ENCODE data around the gene ESYT2. TPM values are rescaled to one million over a fixed set of nuclear protein-coding genes. Genes with fewer than 3 reads are reported as not detected.

Gene ESYT2
- total RNA-seq, 1 experiment from 2014 or later, result 78.6 TPM

- no peak overlapping the region for H3K27ac Mint-ChIP-seq (ENCODE audit: low read depth, unreplicated experiment)
- intact Hi-C loops (cut with micrococcal nuclease), result no loop called here
- BruUV-seq (replicated peaks), result no TSS peak
These were observed 21.3 kb upstream of the ESYT2 start for GRCh38 chr7:158850545-158851102.

GRCh38 chr7:158849768-158850544 is 20.6 kb upstream of the ESYT2 start:
- no peak overlapping the region for H3K27ac Mint-ChIP-seq (ENCODE audit: low read depth, unreplicated experiment)
- POLR2A ChIA-PET, result interaction anchor here (0.6 kb wide), 1 partner anchor 31 kb away, joined by 3 read pairs; no protein-coding TSS in a partner anchor
- intact Hi-C loops (cut with micrococcal nuclease), result no loop called here
- H3K4me3 Mint-ChIP-seq (ENCODE audit: unreplicated experiment), result no peak overlapping the region
- no TSS peak for BruUV-seq (replicated peaks)
- H3K4me1 Mint-ChIP-seq (ENCODE audit: insufficient read depth, unreplicated experiment), result no peaks in the 10 kb centered on the region
- H3K36me3 Mint-ChIP-seq (ENCODE audit: insufficient read depth, unreplicated experiment), result no peaks in the 10 kb centered on the region
- H3K27me3 Mint-ChIP-seq (ENCODE audit: insufficient read depth, unreplicated experiment), result no peaks in the 10 kb centered on the region
- H3K9me3 Mint-ChIP-seq (ENCODE audit: unreplicated experiment), result no peaks in the 10 kb centered on the region
- no peak for DNase-seq (ENCODE audit: unreplicated experiment)
- TF ChIP-seq CTCF (IDR thresholded peaks at IDR 0.05; ENCODE audit: unreplicated experiment), result no peak
- CTCF ChIA-PET, result interaction anchor here (0.8 kb wide), 1 partner anchor 18 kb away, joined by 3 read pairs; no protein-coding TSS in a partner anchor

More at GRCh38 chr7:158850545-158851102, 21.3 kb upstream of the ESYT2 start:
- no peaks in the 10 kb centered on the region for H3K4me1 Mint-ChIP-seq (ENCODE audit: insufficient read depth, unreplicated experiment)
- CTCF ChIA-PET, result interaction anchor here (0.7 to 1.0 kb wide), 3 partner anchors 19 to 82 kb away, joined by 3 read pairs; no protein-coding TSS in a partner anchor
- POLR2A ChIA-PET, result interaction anchor here (0.6 kb wide), 1 partner anchor 32 kb away, joined by 3 read pairs; no protein-coding TSS in a partner anchor
- no peak for TF ChIP-seq CTCF (IDR thresholded peaks at IDR 0.05; ENCODE audit: unreplicated experiment)
- H3K9me3 Mint-ChIP-seq (ENCODE audit: unreplicated experiment), result no peaks in the 10 kb centered on the region
- no peak for DNase-seq (ENCODE audit: unreplicated experiment)
- H3K36me3 Mint-ChIP-seq (ENCODE audit: insufficient read depth, unreplicated experiment), result no peaks in the 10 kb centered on the region
- no peak overlapping the region for H3K4me3 Mint-ChIP-seq (ENCODE audit: unreplicated experiment)
- H3K27me3 Mint-ChIP-seq (ENCODE audit: insufficient read depth, unreplicated experiment), result no peaks in the 10 kb centered on the region

GRCh38 chr7:158849442-158849767 is 20.1 kb upstream of the ESYT2 start:
- Mint-ChIP-seq H3K4me1 (ENCODE audit: insufficient read depth, unreplicated experiment) (no peaks in the 10 kb centered on the region), H3K4me3 (ENCODE audit: unreplicated experiment) (no peak overlapping the region), H3K9me3 (ENCODE audit: unreplicated experiment) (no peaks in the 10 kb centered on the region), H3K27me3 (ENCODE audit: insufficient read depth, unreplicated experiment) (no peaks in the 10 kb centered on the region), H3K36me3 (ENCODE audit: insufficient read depth, unreplicated experiment) (no peaks in the 10 kb centered on the region), H3K27ac (ENCODE audit: low read depth, unreplicated experiment) (no peak overlapping the region)
- no peak for TF ChIP-seq CTCF (IDR thresholded peaks at IDR 0.05; ENCODE audit: unreplicated experiment)
- intact Hi-C loops (cut with micrococcal nuclease), result no loop called here
- ChIA-PET POLR2A (interaction anchor here (0.7 kb wide), 1 partner anchor 8 kb away, joined by 3 read pairs; no protein-coding TSS in a partner anchor), CTCF (no interaction called here)
- no TSS peak for BruUV-seq (replicated peaks)
- no peak for DNase-seq (ENCODE audit: unreplicated experiment)

- no peak for DNase-seq (ENCODE audit: unreplicated experiment)
- ChIA-PET POLR2A (interaction anchor here (0.9 to 1.3 kb wide), 3 partner anchors 8 to 27 kb away, joined by 3 to 5 read pairs (median 4); no protein-coding TSS in a partner anchor), CTCF (interaction anchor here (0.7 to 1.4 kb wide), 3 partner anchors 10 to 26 kb away, joined by 3 to 4 read pairs (median 3); no protein-coding TSS in a partner anchor)
- no peak overlapping the region for H3K4me3 Mint-ChIP-seq (ENCODE audit: unreplicated experiment)
- no peaks in the 10 kb centered on the region for H3K36me3 Mint-ChIP-seq (ENCODE audit: insufficient read depth, unreplicated experiment)
- H3K27me3 Mint-ChIP-seq (ENCODE audit: insufficient read depth, unreplicated experiment), result no peaks in the 10 kb centered on the region
- no peak overlapping the region for H3K27ac Mint-ChIP-seq (ENCODE audit: low read depth, unreplicated experiment)
- no peaks in the 10 kb centered on the region for H3K4me1 Mint-ChIP-seq (ENCODE audit: insufficient read depth, unreplicated experiment)
- no TSS peak for BruUV-seq (replicated peaks)
- intact Hi-C loops (cut with micrococcal nuclease), result no loop called here
- TF ChIP-seq CTCF (IDR thresholded peaks at IDR 0.05; ENCODE audit: unreplicated experiment), result no peak
- no peaks in the 10 kb centered on the region for H3K9me3 Mint-ChIP-seq (ENCODE audit: unreplicated experiment)
These were observed 18.1 kb upstream of the ESYT2 start for GRCh38 chr7:158847451-158847866.

All from MCF 10A (cell line).